Measurements from ENCODE around the gene FAM209A.
"Not testable (repeated sequence)": the region's sequence is repeated elsewhere in the genome, so short reads cannot be mapped to it uniquely, and the experiment has no call there.

The FAM209A gene, protein sequence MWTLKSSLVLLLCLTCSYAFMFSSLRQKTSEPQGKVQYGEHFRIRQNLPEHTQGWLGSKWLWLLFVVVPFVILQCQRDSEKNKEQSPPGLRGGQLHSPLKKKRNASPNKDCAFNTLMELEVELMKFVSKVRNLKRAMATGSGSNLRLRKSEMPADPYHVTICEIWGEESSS

DNA sequence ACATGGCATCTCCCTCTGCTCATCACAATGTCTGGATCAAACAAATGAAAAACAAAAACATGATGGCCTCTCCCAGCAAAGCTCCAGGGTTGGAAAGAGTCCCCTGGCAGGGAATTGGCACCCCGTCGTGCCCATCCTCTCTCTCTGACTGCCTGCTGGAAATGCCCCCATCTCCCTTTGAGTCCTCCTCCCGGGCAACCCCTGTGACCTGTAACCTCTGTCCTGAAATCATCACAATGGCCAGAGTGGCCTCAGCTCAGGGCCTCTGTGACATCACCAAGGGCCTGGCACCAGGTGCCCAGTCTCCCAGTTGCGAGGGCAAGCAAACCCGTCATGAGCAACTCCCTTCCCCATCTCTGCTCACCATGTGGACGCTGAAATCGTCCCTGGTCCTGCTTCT lies at the start of gene FAM209A:
Gene FAM209A (plus strand): TSS at position 301 of the 400 bp plus-strand sequence. CDS start 65 bp downstream, at position 366.
- DNase-seq, result not testable (repeated sequence)

DNA sequence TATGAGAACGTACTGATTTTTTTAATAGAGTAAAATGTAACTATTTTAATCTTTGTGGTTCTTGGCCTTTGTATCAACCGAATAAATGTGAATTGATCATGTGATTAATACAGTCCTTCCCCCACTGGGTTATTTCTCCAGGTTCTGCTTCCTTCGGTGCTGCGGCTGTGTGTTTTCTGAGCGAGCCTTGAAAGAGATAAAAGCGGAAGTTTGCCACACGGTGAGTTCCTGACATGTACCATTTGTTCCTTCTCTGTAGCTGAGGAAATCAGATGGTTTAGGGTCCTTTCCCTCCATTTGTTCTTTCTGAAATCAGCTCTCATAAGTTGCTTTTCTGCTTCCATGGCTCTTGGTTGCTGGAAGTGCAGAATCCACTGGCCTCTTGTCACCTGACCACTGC lies 40.6 kb upstream of the FAM209A start:
- no peak for DNase-seq

DNA sequence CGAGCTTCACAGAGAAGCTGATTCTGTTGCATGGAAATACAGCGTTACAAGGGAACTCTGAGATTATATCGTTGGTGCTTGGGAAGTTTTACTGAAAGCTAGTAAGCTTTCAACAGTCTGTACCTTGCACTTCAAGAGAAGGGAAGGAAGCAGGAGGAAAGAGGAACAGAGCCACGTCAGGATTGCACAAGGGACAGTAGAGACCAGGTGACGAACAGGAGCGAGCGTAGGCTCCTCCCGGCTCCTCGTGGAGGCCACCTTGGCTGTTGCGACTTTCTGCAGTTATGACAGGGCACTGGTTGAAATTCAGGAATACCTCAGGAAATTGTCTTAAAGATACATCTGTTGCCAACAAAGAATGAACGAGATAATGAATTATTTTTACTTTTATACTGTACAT lies 37.3 kb upstream of the FAM209A start:
- no peak for DNase-seq

DNA sequence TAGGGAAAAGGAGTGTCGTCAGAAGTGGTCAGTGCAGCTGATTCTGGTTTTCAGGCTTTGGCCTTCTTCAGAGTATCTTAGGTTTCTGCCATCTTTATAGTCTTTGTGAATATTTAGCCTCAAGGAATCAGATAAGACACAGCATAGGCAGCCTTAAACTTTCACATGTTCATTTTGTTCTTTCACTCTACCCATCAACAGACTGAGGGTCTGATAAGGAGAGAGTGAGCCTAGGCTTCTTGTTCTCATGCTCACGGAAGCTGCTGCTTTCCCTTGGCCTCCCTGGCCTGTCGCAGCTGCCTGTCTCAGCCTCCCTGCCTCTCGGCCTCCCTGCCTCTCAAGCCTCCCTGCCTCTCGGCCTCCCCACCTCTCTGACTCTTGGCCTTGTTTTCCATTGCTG lies 36.0 kb upstream of the FAM209A start:
- no peak for DNase-seq

DNA sequence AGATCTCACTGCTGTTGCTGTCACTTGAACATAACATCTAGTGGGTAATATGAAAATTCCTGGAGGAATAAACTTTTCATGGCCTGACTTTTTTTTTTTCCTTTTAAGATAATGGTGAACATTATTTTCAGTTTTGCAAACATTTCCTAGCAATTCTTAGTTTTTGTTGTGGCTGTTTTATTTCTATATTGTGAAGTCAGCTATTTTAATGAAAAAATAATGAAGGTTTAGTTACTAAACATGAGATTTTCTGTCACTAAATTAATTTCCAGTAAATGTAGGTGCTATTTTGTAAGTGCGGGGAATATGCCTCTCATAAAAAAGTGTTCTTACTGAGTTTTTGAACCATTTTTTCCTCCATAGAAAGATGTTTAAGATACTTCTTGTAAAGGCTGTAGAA lies 23.4 kb upstream of the FAM209A start:
- DNase-seq, result no peak

DNA sequence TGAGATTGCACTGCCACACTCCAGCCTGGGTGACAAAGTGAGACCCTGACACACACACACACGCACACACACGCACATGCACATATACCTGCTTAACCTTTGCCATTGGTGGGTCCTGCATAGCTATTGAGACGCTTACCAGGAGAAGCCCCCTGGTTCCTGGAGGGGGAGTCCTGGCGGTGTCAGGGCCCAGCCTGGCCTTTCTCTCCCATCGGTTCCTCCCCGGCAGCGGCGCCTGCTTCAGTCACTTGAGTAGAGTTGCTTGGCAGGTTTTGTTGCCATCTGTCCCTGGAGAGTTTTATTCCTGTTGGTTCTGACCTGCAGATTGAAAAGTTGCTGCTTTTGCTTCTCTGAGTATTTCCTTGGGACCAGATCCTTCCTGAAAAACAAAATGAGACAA lies 20.6 kb upstream of the FAM209A start:
- no peak for DNase-seq

DNA sequence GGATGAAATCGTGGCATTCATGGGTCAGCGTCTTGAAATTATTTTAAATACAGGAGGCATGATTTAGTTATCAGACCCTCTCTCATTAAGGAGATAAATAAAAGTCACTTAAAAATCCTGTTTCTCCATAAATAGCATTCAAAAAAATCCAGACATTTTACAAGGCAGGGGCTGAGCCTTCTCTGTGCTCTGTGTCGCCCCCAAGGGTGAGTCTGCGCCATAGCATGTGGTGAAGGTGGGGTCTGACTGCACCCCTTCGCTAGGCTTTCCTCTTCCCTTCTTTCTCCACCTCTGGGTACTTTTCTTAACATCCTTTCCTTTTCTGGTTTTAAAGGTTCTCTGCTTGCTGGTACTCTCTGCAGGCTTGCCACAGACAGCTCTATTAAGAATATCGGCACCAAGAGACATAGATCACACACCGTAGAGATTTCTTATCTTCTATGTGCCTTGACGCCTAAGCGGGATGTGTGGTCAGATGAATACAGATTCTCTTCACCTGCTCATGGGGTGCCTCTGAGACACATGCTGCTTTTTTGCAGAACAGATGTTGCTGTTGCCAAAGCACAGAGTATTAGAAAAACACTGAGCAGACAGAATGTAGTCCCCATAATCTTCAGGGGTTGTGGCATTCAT lies 20.1 kb upstream of the FAM209A start:
- no peak for DNase-seq

DNA sequence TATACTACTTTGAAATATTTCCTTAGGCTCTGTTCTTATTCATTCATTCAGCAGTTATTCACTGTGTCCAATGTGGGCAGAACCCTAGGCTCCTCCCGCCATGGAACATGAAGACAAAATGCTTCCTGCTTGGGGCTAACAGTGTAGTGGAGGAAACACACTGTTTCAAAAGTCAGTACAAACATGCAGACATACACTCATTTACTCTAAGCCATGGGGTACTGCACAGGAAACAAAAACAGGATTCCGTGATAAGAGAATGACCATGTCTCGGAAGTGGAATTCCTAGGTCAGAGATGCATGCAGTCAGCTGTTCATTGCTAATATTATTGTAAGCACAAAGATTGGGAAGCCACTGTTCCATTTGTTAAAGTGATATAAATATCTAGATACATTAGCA lies 18.4 kb upstream of the FAM209A start:
- no peak for DNase-seq

DNA sequence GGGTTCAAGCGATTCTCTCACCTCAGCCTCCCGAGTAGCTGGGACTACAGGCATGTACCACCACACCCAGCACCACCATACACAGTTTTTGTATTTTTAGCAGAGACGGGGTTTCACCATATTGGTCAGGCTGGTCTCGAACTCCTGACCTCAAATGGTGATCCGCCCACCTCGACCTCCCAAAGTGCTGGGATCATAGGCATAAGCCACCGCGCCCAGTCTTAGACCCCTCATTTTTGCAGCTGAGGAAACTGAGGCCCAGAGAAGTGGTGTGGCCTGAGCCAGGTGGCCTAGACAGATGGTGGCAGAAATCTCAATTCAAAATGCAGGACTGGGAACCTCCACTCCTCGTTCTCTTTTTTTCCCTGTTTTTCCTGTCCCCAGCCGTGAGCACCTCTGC lies 12.6 kb upstream of the FAM209A start:
- no peak for DNase-seq

DNA sequence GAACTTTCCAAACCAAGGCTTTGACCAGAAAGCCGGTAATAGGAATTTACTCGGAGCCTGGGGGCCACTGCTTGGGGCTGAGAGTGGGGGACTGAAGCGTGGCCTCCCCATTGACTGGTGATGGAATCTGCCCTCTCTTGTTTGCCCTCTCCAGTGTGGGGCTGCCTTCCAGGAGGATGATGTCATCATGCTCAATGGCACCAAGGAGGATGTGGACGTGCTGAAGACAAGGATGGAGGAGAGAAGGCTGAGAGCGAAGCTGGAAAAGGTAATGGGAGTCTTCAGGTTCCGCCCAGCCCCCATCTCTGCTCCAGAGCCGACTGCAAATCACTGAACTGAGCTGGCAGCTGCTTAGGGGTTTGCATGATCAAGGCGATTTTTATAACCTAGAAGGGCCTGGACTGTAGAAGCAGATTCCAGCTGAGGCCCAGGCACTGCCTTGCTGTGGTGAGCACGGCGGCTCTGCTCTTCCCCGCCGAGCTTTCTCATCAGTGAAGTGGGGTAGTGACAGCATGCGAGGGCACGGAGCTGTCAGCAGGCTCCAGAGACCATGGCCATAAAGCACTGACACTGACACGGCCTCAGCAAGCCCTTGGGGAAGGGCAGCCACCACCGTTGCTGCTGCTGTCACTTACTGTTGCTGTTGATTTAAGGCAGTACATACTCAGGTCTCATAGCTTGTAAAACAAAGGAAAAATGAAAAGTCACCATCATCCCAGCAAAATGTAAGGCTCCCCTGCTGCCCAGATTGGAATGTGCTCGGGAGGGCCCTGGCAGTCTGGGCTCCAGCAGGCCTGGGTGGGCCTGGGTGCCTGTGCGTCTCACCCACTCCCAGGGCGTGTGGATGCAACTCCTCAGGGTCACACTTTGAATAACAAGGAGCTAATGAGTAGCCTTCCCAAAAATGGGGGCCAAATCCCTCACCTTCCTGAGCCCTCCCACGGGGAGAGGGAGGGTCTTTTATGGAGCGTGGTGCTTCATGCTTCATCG lies 11.1 kb upstream of the FAM209A start:
- no peak for DNase-seq

DNA sequence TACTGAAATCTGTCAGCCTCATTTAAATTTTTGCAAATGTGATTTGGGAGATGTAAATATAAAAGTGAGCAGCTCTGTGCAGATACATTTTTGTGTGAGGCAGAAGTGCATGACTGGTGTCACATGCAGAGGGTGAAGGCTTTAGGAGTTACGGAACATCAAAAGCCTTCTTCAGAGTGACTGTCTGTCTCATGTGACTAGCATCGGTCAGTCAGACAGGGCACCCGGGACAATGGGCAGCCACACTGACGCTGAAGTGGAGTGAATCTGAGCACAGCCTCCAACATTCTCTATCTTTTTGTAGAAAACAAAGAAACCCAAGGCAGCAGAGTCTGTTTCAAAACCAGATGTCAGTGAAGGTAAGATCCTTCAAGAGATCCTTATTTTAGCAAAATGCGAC lies 7.9 kb upstream of the FAM209A start:
- DNase-seq, result no peak

DNA sequence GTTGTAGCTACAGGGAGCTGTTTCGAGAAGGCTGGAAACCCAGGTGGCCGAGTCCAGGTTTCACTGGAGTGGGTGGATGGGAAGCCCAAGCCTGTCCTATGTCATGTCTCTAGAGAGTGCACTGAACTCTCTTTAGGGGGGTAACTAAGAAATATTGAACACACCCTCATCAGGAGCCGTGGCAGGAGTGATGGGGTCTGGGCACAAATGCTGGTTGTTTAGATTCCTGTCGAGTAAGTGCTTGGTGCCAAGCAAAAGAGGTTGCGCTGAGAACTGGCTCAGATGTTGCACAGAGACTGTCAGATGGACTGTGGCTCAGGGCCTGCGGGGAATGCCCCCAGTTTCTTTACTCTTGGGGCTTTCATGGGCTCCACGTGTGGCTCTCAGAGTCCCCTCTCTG lies 7.3 kb upstream of the FAM209A start:
- DNase-seq, result no peak

DNA sequence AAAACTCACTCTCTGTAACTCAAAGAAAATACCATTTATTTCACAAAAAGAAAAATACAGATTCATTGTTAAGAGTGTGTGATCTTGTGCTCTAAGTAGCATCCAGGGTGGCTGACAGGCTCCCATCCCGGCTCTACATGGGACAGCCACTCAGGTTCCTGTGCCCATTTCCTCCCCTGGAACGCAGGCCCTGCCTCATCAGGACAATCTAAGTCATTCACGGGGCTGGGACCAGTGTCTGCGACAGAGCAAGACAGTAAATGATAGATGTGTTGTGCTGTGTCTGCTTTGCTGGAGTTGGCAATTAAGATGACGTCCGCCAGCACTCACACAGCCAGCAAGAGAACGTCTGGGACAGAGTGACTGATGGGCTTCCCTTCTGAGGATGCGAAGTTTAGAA lies 6.9 kb upstream of the FAM209A start:
- DNase-seq, result no peak

DNA sequence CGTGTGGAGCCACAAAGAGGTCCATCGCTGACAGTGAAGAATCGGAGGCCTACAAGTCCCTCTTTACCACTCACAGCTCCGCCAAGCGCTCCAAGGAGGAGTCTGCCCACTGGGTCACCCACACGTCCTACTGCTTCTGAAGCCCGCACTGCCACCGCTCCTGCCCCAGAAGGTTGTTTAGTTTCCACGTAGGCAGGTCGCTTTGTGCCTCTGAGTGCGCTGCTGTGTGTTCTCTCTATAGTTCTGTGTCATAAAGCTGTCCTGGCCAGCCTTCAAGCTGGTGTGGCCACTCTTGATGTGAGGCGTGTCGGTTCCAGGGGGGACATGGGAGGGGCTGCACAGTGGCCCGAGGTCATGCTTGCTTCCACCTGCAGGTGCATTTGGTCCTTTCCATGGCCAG lies 6.4 kb upstream of the FAM209A start:
- no peak for DNase-seq

DNA sequence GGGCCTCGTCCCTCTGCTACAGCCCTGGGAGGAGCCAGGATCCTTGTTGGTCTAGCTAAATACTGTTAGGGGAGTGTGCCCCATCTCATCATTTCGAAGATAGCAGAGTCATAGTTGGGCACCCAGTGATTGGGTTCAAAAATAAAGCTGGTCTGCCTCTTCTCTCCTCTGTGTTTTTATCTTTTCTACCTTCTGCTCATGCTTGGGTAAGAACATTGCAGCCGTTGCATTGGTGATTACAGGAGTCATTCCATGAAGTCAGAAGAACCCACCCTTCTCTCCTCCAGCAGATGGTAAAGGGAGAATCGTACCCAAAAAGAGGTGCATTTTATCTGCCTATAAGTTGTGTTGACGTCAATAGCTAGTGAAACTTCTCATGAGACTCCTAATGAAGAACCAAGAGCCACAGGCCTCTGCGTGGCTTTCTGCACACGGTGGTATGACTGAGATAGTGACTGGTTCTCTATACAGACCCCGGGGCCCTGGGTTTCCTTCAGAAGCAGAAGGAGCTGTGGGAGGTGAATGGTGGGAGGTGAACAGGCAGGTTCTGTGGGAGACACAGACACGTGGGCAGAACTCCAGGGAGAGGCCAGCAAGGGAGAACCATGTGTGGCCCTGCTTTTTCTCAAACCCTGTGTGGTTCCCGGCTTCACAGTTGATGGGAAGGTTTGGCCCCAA lies 5.7 kb upstream of the FAM209A start:
- no peak for DNase-seq

DNA sequence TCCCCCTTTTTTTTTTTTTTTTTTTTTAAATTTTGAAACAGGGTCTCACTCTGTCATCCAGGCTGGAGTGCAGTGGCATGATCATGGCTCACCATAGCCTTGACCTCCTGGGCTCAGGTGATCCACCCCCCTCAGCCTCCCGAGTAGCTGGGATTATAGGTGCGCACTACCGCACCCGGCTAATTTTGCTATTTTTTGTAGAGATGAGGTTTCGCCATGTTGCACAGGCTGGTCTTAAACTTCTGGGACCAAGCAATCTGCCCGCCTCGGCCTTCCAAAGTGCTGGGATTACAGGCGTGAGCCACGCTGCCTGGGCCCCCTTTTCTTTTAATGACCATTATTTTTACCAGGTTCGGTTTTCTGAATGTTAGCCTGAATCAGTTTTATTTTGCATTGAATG lies 5.0 kb upstream of the FAM209A start:
- DNase-seq, result no peak

DNA sequence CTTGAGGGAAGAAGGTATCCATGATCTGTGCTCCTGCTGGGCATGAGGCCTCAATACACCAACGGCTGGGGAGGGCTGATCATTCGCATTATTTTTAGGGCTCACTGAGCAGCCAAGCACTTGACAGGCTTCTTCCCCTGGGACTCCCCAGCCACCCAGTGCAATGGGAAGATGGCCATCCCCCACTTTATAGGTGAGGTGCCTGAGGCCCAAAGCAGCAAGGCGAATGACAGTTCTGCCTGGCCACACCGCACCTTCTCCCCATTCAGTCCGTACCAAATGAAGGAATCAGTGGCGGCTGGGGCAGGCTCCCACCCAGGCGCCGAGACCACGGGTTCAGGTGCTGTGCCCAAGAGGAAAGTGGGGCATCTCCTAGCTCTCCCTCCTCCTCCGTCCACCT lies 4.4 kb upstream of the FAM209A start:
- no peak for DNase-seq

DNA sequence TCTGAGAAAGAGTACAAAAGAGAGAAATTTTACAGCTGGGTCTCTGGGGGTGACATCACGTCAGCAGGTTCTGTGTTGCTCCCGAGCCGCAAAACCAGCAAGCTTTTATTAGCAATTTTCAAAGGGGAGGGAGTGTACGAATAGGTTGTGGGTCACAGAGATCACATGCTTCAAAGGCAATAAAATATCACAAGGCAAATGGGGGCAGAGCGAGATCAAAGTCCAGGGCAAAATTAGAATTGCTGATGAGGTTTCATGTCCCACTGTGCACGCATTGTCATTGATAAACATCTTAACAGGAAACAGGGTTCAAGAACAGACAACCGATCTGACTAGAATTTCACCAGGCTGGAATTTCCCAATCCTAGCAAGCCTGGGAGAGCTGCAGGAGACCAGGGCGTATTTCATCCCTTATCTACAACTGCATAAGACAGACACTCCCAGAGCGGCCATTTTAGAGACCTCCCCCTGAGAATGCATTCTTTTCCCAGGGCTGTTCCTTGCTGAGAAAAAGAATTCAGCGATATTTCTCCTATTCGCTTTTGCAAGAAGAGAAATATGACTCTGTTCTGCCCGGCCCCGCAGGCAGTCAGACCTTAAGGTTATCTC lies 3.7 kb upstream of the FAM209A start:
- not testable (repeated sequence) for DNase-seq

DNA sequence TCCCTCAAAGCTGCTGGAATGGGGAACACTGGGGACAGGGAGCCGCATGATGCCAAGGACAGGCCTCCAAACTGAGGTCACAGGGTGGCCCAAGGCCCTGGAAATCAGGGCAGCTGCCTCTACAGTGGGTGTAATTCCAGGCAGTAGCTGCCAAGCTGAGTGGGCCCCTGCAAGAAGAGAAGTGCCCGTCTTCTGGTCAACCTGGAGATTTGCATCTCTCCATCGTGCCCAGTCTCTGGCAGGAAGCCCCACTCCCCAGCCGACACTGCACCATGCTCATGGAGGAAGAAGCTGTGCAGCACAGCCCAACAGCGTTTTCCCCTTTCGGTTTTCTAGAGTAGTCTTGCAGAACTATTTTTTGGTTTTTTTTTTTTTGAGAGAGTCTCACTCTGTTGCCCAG lies 2.2 kb upstream of the FAM209A start:
- DNase-seq, result no peak

DNA sequence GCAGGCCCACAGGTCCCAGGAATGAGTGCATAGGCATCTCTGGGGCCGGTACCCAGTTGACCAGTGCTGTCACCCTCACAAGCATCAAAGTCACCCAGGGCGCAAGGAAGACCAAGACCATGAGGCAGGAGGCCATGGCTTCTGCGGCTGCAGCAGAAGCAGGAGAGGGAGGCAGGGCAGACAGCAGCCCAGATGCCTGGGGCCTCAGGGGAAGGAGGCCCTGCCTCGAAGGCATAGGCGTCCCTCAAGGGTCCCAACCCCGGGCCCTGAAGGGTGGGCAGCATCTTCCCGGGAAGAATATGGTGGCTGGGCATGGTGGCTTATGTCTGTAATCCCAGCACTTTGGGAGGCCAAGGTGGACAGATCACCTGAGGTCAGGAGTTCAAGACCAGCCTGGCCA lies 3.0 kb downstream of the FAM209A start:
- DNase-seq, result no peak

DNA sequence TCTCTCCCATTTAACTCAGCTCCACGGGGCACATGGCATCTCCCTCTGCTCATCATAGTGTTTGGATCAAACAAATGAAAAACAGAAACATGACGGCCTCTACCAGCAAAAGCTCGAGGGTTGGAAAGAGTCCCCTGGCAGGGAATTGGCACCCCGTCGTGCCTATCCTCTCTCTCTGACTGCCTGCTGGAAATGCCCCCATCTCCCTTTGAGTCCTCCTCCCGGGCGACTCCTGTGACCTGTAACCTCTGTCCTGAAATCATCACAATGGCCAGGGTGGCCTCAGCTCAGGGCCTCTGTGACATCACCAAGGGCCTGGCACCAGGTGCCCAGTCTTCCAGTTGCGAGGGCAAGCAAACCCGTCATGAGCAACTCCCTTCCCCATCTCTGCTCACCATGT lies 8.4 kb downstream of the FAM209A start, which contains the start of gene FAM209B:
Gene FAM209B (plus strand): TSS at position 301 of the 400 bp plus-strand sequence. CDS start 96 bp downstream, at position 397.
- not testable (repeated sequence) for DNase-seq

DNA sequence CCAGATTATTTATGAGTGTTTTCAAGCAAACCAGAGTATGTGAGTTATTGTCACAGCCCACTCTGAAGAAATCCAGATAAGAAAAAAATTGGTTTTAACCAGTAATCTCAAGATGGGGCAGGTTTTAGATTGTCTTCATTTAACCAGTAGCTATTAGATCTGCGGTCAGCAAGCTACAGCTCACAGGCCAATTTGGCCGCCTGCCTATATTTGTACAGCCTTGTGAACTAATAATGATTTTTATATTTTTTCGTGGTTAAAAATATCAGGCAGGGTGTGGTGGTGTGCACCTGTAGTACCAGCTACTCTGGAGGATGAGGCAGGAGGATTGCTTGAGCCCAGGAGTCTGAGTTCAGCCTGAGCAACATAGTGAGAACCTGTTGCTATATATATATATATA lies 13.5 kb downstream of the FAM209A start:
- no peak for DNase-seq

DNA sequence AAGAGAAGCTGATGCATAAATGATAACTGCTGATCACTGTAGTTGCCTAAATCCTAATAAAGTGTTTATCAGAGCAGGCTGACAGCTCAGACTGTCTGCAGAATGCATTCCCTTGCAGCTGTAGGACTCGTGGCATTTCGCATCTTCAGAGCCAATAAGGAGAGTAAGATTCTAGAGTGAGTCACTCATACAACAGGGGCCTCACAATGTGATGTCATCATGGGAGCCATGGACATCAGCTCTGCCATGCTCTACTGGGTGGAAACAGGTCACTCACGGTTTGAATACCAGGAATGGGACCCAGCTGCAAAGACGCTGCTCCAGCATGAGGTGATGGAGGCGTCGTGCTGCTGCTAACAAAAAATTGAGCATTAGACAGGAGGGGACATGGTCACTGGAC lies 15.9 kb downstream of the FAM209A start:
- no peak for DNase-seq

Measured in COR-L47 (cell line).